Astrocyte (in vitro differentiated cells and primary cell): ENCODE results near the gene MAVS.

Source experiments
- EZH2 ChIP-seq: IDR thresholded peaks from 2 replicates; pipeline ENCODE4 v1.6.1; 2012; ENCODE audit warnings: mild to moderate bottlenecking, low read length, inconsistent platforms; ENCODE audit not compliant: insufficient read depth
- TF ChIP-seq, protein P1 (sequence below): IDR thresholded peaks from 2 replicates; pipeline ENCODE4 v1.5.1; 2011; ENCODE audit warnings: low read depth, mild to moderate bottlenecking, inconsistent platforms, low read length, moderate library complexity; ENCODE audit not compliant: insufficient read depth

DNA sequence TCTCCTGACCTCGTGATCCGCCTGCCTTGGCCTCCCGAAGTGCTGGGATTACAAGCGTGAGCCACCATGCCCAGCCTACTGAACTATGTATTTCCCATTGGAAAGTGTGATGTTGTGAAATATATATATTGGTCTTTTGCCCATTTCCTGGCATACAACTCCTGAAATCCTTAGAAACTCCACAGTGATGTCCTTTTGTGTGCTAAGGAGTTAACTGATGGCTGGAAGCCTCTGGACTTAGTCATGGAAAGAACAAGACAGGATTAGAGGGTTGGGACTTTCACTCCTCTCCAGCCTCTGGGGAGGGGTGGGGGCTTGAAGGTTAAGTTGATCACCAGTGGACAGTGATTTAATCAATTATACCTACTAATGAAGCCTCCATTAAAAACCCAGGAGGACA is 49.7 kb downstream of the MAVS start:
- TF ChIP-seq, protein P1, sequence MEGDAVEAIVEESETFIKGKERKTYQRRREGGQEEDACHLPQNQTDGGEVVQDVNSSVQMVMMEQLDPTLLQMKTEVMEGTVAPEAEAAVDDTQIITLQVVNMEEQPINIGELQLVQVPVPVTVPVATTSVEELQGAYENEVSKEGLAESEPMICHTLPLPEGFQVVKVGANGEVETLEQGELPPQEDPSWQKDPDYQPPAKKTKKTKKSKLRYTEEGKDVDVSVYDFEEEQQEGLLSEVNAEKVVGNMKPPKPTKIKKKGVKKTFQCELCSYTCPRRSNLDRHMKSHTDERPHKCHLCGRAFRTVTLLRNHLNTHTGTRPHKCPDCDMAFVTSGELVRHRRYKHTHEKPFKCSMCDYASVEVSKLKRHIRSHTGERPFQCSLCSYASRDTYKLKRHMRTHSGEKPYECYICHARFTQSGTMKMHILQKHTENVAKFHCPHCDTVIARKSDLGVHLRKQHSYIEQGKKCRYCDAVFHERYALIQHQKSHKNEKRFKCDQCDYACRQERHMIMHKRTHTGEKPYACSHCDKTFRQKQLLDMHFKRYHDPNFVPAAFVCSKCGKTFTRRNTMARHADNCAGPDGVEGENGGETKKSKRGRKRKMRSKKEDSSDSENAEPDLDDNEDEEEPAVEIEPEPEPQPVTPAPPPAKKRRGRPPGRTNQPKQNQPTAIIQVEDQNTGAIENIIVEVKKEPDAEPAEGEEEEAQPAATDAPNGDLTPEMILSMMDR: no peak
- no peak for TF ChIP-seq EZH2
